ENCODE measurements around the gene EIF4ENIF1.
A peak's percentile ranks its signal among the peaks of the same experiment; 100 is the strongest.
"Not testable (repeated sequence)": the region's sequence is repeated elsewhere in the genome, so short reads cannot be mapped to it uniquely, and the experiment has no call there.

EIF4ENIF1 gene

DNA sequence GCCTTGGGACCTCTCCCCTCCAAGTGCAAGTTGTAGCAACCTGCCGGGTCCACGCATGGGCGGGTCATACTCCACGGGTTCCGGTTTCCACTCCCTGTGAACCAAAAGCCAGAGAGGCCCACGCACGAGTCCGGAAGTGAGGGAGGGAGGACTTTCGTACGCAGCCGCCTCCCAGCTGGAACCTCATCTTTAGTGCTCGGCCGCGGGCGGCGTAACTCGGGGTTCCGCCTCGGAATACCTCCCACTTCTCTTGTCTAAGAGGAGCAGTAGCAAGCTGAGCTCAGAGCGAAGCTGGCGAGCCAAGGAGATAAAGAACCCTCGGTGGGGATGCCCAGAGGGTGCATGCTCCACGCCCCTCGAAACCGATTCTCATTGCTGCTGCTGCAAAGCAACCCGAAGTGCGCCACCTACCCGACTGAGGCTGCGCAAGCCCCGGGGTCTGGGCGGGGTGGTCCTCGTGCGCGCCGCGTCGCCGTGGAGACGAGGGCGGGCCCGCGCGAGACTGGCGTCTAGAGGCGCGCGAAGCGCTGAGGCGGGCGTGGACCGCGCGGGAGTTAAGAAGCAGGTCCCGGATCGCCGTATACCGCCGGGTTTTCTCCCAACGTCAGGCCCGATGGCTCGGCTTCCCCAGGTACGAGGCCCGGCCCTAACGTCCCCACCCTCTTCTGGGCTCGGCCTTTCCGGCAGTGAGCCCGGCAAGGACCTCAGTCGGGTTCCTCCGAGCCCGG lies 6.5 kb upstream of the EIF4ENIF1 start, which contains the start of gene SFI1:
TSS of gene SFI1 (plus strand) at position 530 of the 728 bp plus-strand sequence. CDS start 11,749 bp downstream, outside the sequence.
- peak; percentile 92 for DNase-seq
- in situ Hi-C loops (cut with MboI; ENCODE audit: low pct_unique_long_range_greater_than_20kb, low sequenced_read_pairs), result no loop called here

DNA sequence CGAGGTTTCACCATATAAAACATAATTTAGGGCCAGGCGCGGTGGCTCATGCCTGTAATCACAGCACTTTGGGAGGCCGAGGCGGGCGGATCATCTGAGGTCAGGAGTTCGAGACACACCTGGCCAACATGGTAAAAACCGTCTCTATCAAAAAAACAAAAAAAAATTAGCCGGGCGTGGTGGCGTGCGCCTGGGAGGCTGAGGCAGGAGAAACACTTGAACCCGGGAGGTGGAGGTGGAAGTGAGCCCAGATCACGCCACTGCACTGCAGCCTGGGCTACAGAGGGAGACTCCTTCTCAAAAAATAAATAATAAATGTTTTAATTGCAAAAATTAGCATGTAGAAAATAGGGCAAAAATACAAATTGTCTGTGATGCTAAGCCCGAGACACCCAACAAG lies 5.7 kb upstream of the EIF4ENIF1 start:
- DNase-seq, result no peak
- in situ Hi-C loops (cut with MboI; ENCODE audit: low pct_unique_long_range_greater_than_20kb, low sequenced_read_pairs), result no loop called here

DNA sequence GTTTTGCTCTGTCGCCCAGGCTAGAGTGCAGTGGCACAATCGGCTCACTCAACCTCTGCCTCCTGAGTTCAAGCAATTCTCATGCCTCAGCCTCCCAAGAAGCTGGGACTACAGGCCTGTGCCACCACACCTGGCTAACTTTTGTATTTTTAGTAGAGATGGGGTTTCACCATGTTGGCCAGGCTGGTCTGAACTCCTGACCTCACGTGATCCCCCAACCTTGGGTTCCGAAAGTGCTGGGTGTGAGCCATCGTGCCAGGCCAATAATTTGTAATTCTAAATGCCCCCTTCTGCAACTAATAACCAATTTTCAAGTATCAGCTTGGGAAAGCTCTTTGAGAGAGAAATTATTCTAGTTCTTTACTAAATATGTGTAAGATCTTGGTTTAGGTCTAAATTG lies 3.7 kb upstream of the EIF4ENIF1 start:
- DNase-seq; in situ Hi-C loops (cut with MboI; ENCODE audit: low pct_unique_long_range_greater_than_20kb, low sequenced_read_pairs): not testable (repeated sequence)

DNA sequence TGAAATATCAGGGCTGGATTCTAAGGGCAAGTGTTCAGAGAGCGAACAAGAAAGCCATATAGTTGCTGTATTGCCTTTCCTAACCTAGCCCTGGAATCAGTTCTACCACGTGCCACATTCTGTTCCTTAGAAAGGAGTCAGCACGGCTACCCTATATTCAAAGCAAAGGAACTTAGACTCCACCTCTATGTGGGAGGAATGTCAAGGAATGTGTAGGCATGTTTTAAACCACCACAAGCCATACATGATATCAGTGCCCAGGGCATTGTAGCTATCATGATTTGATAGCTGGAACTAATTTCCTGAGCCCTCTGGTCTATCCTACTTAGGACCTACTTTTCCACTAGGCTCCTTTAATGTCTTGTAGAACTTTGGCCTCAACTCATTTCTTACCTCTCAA lies 2.5 kb upstream of the EIF4ENIF1 start:
- in situ Hi-C loops (cut with MboI; ENCODE audit: low pct_unique_long_range_greater_than_20kb, low sequenced_read_pairs), result no loop called here
- DNase-seq, result no peak

DNA sequence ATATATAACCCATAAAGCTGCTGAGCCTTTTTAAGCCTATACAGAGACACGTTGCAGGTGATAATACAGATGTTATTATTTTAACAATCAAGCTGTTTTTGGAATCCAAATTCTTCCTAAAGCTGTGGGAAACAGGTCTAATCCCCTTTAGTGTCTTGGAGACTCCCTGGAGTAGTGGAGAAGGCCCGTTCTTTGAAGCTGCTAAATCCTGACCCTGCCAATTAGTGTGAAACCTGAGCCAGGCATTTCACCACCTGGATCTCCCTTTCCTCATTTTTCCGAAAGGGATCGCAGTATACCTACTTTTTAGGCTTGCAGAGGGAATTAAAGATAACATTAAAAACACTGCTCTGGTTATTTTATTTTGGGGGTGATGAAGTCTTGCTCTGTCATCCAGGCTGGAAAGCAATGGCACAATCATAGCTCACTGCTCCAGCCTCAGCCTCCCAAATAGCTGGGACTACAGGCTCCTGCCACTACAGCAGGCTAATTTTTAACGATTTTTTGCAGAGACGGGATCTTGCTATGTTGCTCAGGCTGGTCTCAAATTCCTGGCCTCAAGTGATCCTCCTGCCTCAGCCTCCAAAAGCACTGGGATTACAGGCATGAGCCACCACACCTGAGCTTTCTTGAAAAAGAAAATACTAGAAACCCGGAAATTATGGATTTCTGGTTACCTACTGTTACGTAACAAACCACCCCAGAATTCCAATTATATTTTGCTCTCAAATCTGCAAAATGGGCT lies 1.7 kb upstream of the EIF4ENIF1 start:
- in situ Hi-C loops (cut with MboI; ENCODE audit: low pct_unique_long_range_greater_than_20kb, low sequenced_read_pairs), result no loop called here
- DNase-seq, result no peak

DNA sequence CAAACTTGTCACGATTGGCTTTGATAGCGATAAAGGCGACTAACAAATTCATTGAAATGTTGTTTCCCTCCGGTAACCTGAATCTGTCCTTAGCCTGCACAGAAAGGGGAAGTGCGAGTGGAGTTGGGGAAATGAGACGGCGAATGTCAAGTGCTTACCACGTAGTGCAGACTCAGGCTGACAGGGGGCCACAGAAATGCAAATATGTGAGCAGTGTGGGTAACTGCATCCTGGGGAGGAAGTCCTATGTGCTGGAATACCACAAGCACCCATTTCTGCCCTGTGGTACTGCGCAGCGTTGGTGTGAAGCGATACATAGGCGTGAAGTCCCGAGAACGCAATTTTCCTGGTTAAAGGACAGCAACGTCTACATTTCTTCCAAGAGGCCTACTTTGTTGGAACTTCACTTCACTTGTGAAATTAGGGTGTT lies 869 bp upstream of the EIF4ENIF1 start:
- in situ Hi-C loops (cut with MboI; ENCODE audit: low pct_unique_long_range_greater_than_20kb, low sequenced_read_pairs), result no loop called here
- peak; percentile 95 for DNase-seq

DNA sequence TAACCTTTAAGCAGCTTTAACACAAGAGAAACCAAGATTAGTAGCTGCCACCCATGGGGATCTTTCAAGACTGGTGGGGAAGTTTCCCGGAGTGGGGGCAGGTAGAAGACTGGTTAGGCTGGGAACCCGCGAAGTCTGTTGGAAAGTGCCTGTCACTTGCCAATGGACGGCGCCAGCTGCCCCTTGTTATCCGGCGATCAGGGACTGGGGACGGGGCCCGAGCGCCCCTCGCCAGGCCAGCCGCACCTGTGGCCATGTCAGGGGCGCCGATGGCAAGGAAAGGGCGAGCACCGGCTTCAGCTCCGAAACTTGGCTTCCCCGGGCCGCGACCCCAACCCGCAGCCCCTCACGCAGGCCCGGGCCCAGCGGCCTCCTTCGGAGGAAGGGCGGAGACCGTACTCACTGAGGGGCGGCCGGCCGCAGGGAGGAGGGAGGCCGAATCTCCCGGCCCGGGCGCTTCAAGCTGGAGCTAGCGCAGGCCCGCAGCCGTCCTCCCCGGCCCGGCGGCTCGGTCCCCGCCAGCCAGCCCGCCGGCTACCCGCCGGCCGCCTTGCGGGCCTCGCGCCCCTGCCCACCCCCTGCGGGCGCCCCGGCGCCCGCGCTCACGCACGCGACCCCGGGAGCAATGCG lies 539 bp downstream of the EIF4ENIF1 start:
- in situ Hi-C loops (cut with MboI; ENCODE audit: low pct_unique_long_range_greater_than_20kb, low sequenced_read_pairs), result no loop called here
- DNase-seq, result peak; percentile 44

DNA sequence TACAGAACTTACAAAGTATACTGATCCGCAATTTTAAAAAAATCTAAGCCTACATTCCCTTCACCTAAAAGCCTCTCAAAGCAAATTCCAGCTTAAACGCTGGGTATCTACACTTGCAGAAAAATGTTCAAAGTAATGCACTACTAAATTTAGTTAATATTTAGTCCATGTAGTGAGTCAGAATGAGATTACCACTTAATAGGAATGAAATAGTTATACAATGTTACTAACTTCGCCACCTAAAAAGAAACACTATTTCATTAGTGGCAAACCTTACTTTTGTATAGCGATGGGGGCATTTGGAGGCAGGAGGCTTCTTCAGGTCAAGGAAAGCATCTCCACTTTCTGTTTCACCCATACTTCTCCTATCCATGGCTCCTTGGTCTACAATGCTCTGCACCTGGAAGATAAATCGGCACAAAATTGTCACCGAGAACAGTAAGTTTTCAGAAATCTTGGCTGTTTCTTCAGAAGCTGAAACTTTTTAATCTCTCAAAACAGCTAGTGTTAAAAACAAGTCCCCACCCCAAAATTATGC lies 1.2 kb downstream of the EIF4ENIF1 start:
- in situ Hi-C loops (cut with MboI; ENCODE audit: low pct_unique_long_range_greater_than_20kb, low sequenced_read_pairs), result no loop called here
- DNase-seq, result peak; percentile 1

DNA sequence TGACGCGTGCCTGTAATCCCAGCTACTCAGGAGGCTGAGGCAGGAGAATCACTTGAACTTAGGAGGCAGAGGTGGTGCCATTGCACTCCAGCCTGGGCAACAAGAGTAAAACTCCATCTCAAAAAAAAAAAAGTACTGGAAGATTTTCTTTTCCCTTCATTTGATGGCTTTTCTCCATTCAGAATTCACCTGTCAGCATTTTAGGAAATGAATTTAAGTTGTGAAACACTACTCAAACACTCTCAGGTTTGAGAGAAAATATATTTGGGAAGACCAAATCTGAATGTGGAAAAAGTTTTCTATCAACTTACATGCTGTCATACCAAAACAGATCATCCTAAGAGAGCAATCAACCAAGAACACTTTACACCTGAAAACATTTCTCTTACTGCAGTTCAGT lies 2.7 kb downstream of the EIF4ENIF1 start:
- no peak for DNase-seq
- in situ Hi-C loops (cut with MboI; ENCODE audit: low pct_unique_long_range_greater_than_20kb, low sequenced_read_pairs), result no loop called here

DNA sequence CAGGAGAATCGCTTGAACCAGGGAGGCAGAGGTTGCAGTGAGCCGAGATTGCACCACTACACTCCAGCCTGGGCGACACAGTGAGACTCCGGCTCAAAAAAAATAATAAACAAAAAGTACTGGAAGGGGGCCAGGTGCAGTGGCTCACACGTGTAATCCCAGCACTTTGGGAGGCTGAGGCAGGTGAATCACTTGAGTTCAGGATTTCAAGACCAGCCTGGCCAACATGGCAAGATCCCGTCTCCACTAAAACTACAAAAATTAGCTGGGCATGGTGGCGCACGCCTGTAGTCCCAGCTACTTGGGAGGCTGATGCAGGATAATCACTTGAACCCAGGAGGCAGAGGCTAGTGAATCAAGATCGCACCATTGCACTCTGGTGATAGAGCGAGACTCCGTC lies 3.3 kb downstream of the EIF4ENIF1 start:
- DNase-seq; in situ Hi-C loops (cut with MboI; ENCODE audit: low pct_unique_long_range_greater_than_20kb, low sequenced_read_pairs): not testable (repeated sequence)

DNA sequence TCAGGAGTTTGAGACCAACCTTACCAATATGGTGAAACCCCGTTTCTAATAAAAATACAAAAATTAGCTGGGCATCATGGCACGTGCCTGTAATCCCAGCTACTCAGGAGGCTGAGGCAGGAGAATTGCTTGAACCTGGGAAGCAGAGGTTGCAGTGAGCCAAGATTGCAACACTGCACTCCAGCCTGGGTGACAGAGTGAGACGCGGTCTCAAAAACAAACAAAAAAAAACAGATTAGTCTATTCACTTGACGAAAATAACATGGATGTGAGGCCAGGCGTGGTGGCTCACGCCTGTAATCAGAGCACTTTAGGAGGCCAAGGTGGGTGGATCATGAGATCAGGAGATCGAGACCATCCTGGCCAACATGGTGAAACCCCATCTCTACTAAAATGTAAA lies 7.2 kb downstream of the EIF4ENIF1 start:
- in situ Hi-C loops (cut with MboI; ENCODE audit: low pct_unique_long_range_greater_than_20kb, low sequenced_read_pairs); DNase-seq: not testable (repeated sequence)

DNA sequence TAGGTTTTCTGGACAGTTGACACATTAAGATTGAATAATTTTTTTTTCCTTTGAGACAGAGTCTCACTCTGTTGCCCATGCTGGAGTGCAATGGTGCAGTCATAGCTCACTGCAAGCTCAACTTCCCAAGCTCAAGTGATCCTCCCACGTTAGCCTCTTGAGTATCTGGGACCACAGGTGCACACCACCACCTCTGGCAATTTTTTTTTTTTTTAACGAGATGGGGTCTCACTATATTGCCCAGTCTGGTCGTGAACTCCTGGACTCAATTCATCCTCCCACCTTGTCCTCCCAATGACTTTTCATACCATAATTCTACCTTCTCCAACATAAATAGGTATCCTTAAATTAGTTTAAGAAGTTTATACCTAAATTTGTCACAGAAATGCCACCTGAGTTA lies 8.5 kb downstream of the EIF4ENIF1 start:
- DNase-seq, result no peak
- in situ Hi-C loops (cut with MboI; ENCODE audit: low pct_unique_long_range_greater_than_20kb, low sequenced_read_pairs), result no loop called here

DNA sequence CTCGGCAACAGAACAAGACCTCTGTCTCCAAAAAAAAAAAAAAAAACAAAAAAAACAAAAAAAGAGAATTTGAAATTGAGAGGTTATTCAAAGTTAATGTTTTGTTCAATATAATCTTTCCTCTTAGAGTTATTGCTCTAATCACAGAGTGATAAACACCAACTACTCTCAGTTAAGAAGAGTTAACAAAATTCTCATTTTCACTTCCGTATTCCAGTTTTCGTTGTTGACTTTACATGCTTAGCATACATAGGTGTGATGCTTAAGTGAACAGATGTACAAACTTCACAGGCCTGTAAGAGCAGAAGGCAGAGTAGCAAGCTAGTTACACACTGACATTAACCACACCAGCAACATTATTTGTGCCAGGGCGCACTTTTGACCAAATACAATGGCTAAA lies 12.3 kb downstream of the EIF4ENIF1 start:
- in situ Hi-C loops (cut with MboI; ENCODE audit: low pct_unique_long_range_greater_than_20kb, low sequenced_read_pairs), result no loop called here
- no peak for DNase-seq

DNA sequence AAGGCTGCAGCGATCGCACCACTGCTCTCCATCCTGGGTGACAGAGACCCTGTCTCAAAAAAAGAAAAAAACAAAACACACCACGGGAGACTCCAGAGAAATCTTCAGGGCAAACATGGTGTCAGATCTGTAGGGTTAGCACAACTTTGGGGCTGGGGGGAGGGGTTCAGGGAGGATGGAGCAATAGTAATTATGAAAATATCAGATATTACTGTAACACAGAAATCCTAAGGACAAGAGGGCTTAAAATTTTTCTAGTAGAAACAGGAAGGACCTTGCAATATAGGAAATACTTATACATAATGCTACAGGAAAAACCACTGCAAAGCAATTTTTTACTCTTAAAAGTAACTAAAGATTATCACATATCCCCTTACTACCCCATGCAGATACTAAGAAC lies 13.8 kb downstream of the EIF4ENIF1 start:
- in situ Hi-C loops (cut with MboI; ENCODE audit: low pct_unique_long_range_greater_than_20kb, low sequenced_read_pairs), result no loop called here
- DNase-seq, result no peak

DNA sequence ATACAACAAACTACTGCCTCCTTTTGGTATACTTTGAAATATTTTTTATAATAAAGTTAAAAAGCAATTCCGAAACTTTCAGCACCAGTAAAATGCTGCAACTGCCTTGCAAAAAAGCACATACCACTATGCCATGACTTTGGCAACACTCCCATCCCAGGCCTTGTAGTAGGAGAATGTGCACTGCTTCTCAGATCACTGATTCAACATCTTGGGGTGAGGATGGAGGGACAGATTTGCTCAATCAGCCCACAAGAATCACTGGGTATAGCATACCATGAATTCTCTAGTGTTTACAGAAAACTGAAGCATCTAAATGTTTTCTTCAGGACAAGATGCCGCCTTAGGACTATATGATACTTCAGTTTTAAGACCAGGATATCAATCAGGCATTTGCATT lies 14.9 kb downstream of the EIF4ENIF1 start:
- in situ Hi-C loops (cut with MboI; ENCODE audit: low pct_unique_long_range_greater_than_20kb, low sequenced_read_pairs), result no loop called here
- DNase-seq, result no peak

DNA sequence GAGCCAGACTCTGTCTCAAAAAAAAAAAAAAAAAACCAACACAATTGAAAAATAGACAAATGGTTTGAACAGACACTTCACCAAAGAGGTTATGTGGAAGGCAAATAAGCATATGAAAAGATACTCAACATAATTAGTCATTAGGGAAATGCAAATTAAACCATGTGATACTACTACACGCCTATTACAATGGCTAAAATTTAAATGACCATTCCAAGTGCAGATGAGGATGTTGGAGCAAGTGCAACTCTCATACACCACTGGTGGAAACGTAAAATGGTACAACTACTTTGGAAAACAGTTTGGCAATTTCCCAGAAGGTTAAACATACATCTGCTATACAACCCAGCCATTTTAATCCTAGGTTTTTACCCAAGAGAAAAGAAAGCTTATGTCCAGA lies 24.3 kb downstream of the EIF4ENIF1 start:
- in situ Hi-C loops (cut with MboI; ENCODE audit: low pct_unique_long_range_greater_than_20kb, low sequenced_read_pairs), result no loop called here
- no peak for DNase-seq

DNA sequence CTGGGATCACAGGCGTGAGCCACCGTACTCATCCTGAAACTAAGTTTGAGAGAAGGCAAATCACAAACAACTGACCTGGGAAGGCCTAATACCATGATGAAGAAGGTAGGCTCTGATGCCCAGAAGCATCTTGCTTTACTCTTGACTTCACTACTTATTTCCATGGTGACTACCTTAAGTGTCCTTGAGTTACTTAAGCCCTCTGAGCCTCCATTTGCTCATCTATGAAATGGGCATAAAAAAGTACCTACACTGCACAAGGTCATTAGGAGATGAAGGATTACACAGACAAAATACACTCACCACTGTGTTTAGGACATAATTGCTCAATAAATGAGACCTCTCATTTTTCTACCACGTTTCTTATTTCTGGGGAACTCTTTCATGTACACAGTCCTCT lies 27.9 kb downstream of the EIF4ENIF1 start:
- in situ Hi-C loops (cut with MboI; ENCODE audit: low pct_unique_long_range_greater_than_20kb, low sequenced_read_pairs), result no loop called here
- DNase-seq, result no peak

DNA sequence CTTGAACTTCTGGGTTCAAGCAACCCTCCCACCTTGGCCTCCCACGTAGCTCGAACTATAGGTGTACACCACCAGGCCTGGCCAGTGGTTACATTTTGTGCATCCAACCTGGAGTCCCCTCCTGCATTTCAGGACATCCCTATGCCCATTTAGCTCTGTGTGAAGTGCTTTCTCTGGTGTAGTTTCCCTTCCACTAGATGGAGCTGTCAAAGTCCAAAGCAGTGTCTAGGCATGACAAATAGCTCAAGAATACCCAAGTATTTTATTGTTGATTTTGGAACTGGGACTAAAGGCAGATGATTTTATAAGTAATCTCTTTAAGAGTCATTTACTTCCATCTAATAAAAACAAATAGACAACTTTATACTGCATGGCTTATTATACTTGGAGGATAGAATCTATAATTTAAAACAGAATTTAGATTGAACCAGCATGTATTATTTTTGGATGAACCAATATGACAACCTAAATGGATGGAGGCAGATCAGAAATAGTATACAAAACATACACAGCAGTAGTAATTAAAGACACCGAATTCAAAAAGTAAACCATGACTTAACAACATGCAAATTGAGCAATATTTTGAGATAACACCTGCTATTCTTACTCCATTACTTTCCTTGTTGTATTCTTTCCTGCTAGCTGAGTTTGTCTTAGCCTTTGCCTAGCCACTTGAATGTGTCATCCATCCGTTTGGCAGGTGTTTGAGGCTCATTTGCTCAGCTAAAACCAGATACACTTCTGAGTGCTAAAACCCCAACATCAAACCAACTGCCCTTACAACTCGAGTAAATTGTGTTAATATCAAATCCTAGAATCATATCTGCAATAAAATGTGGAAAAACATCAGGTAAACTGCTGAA lies 37.7 kb downstream of the EIF4ENIF1 start:
- in situ Hi-C loops (cut with MboI; ENCODE audit: low pct_unique_long_range_greater_than_20kb, low sequenced_read_pairs), result no loop called here
- DNase-seq, result peak; percentile 55

DNA sequence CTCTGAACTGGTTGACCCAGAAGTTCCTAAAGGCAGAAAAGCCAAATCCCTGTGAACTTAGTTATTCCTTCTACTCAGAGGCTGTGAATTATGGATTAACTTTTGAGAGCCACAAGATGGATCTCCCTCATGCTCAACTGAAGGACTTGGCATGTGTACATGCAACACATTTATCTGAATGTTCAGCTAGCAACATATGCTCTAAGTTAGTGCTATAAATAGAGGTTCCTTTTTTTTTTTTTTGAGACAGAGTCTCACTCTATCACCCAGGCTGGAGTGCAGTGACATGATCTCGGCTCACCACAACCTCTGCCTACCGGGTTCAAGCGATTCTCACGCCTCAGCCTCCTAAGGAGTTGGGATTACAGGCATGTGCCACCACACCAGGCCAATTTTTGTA lies 40.1 kb downstream of the EIF4ENIF1 start:
- in situ Hi-C loops (cut with MboI; ENCODE audit: low pct_unique_long_range_greater_than_20kb, low sequenced_read_pairs), result no loop called here
- peak; percentile 62 for DNase-seq

Data from KBM-7 (cell line).